Heart left ventricle (tissue), 16 donors: ENCODE data around the gene SH2D7. TPM values are rescaled to one million over a fixed set of nuclear protein-coding genes. Genes with fewer than 3 reads are reported as not detected.
A peak's percentile ranks its signal among the peaks of the same experiment; 100 is the strongest.

ENCODE experiments used
- ATAC-seq, 4 donors: fragments of 200-7000 bp; cut with Tn5 transposase; one replicate each; pipeline ENCODE4 v1.9.1; 2020 to 2022; ENCODE audit warnings: moderate library complexity in 4 of 4, mild to moderate bottlenecking in 3 of 4, moderate number of reproducible peaks in 1 of 4
- DNase-seq, 5 donors: peaks; one replicate each; pipeline ENCODE4 v3.0.0-alpha.2; 2020
- H3K27ac ChIP-seq, 12 donors: fragments of 200-600 bp; sonication (generic) in 4 of 12; one replicate each; pipeline versions ENCODE4 v1.5.0 to v1.8.0; 2016 to 2022; ENCODE audit warnings: mild to moderate bottlenecking in 2 of 12
- H3K27me3 ChIP-seq, 9 donors: fragments of 200-600 bp; sonication (generic) in 2 of 9; one replicate each; pipeline versions ENCODE4 v1.5.1 to v1.8.0; 2016 to 2022; ENCODE audit warnings: mild to moderate bottlenecking in 3 of 9
- H3K36me3 ChIP-seq, 9 donors: fragments of 200-600 bp; sonication (generic) in 2 of 9; one replicate each; pipeline versions ENCODE4 v1.5.0 to v1.8.0; 2018 to 2022; ENCODE audit warnings: mild to moderate bottlenecking in 2 of 9
- H3K4me1 ChIP-seq, 12 donors: fragments of 200-600 bp; sonication (generic) in 4 of 12; one replicate each; pipeline versions ENCODE4 v1.5.0 to v1.8.0; 2016 to 2022; ENCODE audit warnings: mild to moderate bottlenecking in 3 of 12
- H3K4me3 ChIP-seq, 12 donors: fragments of 200-600 bp; sonication (generic) in 4 of 12; one replicate each; pipeline versions ENCODE4 v1.5.0 to v1.8.0; 2017 to 2022; ENCODE audit warnings: mild to moderate bottlenecking in 9 of 12, moderate library complexity in 4 of 12
- H3K9me3 ChIP-seq, 12 donors: fragments of 200-600 bp; sonication (generic) in 4 of 12; one replicate each; pipeline versions ENCODE4 v1.5.0 to v1.8.0; 2016 to 2022; ENCODE audit warnings: mild to moderate bottlenecking in 1 of 12
- CTCF ChIP-seq, 12 donors: fragments of 200-600 bp; sonication (generic) in 4 of 12; IDR thresholded peaks; one replicate each; pipeline versions ENCODE4 v1.5.0 to v1.8.0; 2018 to 2022; ENCODE audit warnings: antibody characterized with exemption in 12 of 12, mild to moderate bottlenecking in 5 of 12
- POLR2A ChIP-seq, 2 donors: fragments of 450-650 bp; IDR thresholded peaks; one replicate each; pipeline ENCODE4 v1.6.1; 2017; ENCODE audit warnings: antibody characterized with exemption in 2 of 2, mild to moderate bottlenecking in 2 of 2, moderate library complexity in 2 of 2
- WGBS, 4 donors: extraction: QIAGEN DNeasy Blood & Tissue Kit in 2 of 4; methylation state at CpG; one replicate each; pipeline versions ENCODE4 v1.1.5 to v1.1.7; 2013 to 2018; 5-methylcytosine and 5-hydroxymethylcytosine counted together
- intact Hi-C, 10 donors: fragments of 100-400 bp; cut with DNase I; formaldehyde crosslinking; loops; one replicate each; pipeline versions ENCODE4 v1.11.1 to v1.14.2; 2022
- polyA plus RNA-seq, 2 donors: library from polyadenylated mRNA; stranded (reverse); fragments of 200-250 nt; gene quantifications; one replicate each; pipeline ENCODE4 v1.2.3, GENCODE V29; 2013
- total RNA-seq, 9 donors: library from RNA; depleted of rRNA in 2 of 9; stranded (reverse); fragments of >200 nt in 2 of 9; fragmentation: NEBNext Ultra II Directional in 3 of 9; extraction: Animal tissue kit (Norgen Biotek cat#: 25700) in 3 of 9; gene quantifications; one replicate each; pipeline versions ENCODE4 v1.1.0 to v1.2.4, GENCODE V29; 2016 to 2023
- donor health status: ischemic (EF 13 %, LVEDD 7.1; RV severe dilation, severe dysfunction).
- donor health status: healthy with polysubstance abuse.
- donor health status: DM: no; HTN: yes; CAD: no.
- donor health status: DM: no; HTN: no; CAD: no.
- donor health status: ischemic (EF 25% LVEDD 6.9; RV normal size, moderate dysfunction).
- donor health status: ischemic (EF 25% LVEDD 5.7; RV mildly dilated, moderate dysfunction).
- donor health status: healthy.
- donor health status: DM: yes; HTN: yes; CAD: no.
- donor health status: ischemic (EF 35%, LVEDD 5.7; RV mildly dilated, moderate dysfunction).
- donor health status: nonischemic (EF 11% LVEDD 7.7; RV severe dilation, severe dysfunction).
- donor health status: DM: yes; HTN: yes; CAD: no.
- donor health status: PGD.
- donor health status: ischemic (EF 29% LVEDD 5.4; RV normal size, mild dysfunction).
- donor health status: nonischemic (EF 23%, LVEDD 6.1; RV moderate dilation, normal function).

The SH2D7 gene
- total and polyA plus RNA-seq, 11 donors = not detected

- Histone ChIP-seq H3K4me1 (peaks cover 18 to 99% (median 73%) of the 10 kb centered on the region in 12 donors), H3K36me3 (no peaks in the 10 kb centered on the region), H3K4me3 (no peak overlapping the region), H3K27me3 (no peaks in the 10 kb centered on the region), H3K9me3 (no peaks in the 10 kb centered on the region), H3K27ac (peak overlapping the region in 11 of 12 donors; percentile 2 to 91 (median 64))
- DNase-seq (no peak), ATAC-seq (no peak)
- no peak for TF ChIP-seq CTCF (IDR thresholded peaks at IDR 0.05)
- no peak for TF ChIP-seq POLR2A (IDR thresholded peaks at IDR 0.05)
- intact Hi-C loops = loop anchor here in 1 of 10 donors (2.0 kb wide), 1 partner anchor 17 kb away; no protein-coding TSS in a partner anchor
- 20 to 52% (median 35%) methylated on average over 1 of the region's 1 CpG for WGBS, 4 donors
These were observed 24.8 kb upstream of the SH2D7 start for GRCh38 chr15:78067328-78068228.

- WGBS, 4 donors = 50 to 63% (median 55%) methylated on average over 7 of the region's 7 CpGs
- Histone ChIP-seq H3K9me3 (no peaks in the 10 kb centered on the region), H3K4me1 (peaks cover 18 to 99% (median 73%) of the 10 kb centered on the region in 12 donors), H3K4me3 (peak overlapping the region in 2 of 12 donors; percentile 4 to 21), H3K27me3 (no peaks in the 10 kb centered on the region), H3K27ac (peak overlapping the region in 11 of 12 donors; percentile 5 to 91 (median 61)), H3K36me3 (no peaks in the 10 kb centered on the region)
- TF ChIP-seq CTCF (IDR thresholded peaks at IDR 0.05) = no peak
- TF ChIP-seq POLR2A (IDR thresholded peaks at IDR 0.05) = no peak
- ATAC-seq = peak in 1 of 4 donors; percentile 11
- intact Hi-C loops = loop anchor here in 1 of 10 donors (2.0 kb wide), 1 partner anchor 18 kb away; no protein-coding TSS in a partner anchor
- DNase-seq = no peak
These were observed 23.3 kb upstream of the SH2D7 start for GRCh38 chr15:78069052-78069414.

- H3K27ac ChIP-seq = peak overlapping the region in 9 of 12 donors; percentile 5 to 91 (median 62)
- H3K36me3 ChIP-seq = peaks cover 0 to 2% (median 0%) of the 10 kb centered on the region in 9 donors
- no peak for ATAC-seq
- H3K27me3 ChIP-seq = no peaks in the 10 kb centered on the region
- DNase-seq = no peak
- intact Hi-C loops = loop anchor here in 3 of 10 donors (2.0 to 10.0 kb wide), 3 partner anchors 19 to 45 kb away; no protein-coding TSS in a partner anchor
- H3K4me3 ChIP-seq = peak overlapping the region in 1 of 12 donors; percentile 28
- no peak for TF ChIP-seq CTCF (IDR thresholded peaks at IDR 0.05)
- no peak for TF ChIP-seq POLR2A (IDR thresholded peaks at IDR 0.05)
- peaks cover 18 to 99% (median 68%) of the 10 kb centered on the region in 12 donors for H3K4me1 ChIP-seq
- 67 to 79% (median 76%) methylated on average over 5 of the region's 5 CpGs for WGBS, 4 donors
- no peaks in the 10 kb centered on the region for H3K9me3 ChIP-seq
These were observed 22.8 kb upstream of the SH2D7 start for GRCh38 chr15:78069462-78070029.
